MCF 10A (cell line): ENCODE data around the gene TNRC6B. TPM values are rescaled to one million over a fixed set of nuclear protein-coding genes. Genes with fewer than 3 reads are reported as not detected.

Source experiments
- BruUV-seq: library from RNA; stranded (reverse); fragments of 400-500 nt; replicated peaks from 2 replicates; lab custom pipeline; 2021; lab: Mats Ljungman, UMichigan
- CTCF ChIA-PET: fragments of 300-600 bp; sonication (Branson Sonifier 250); formaldehyde crosslinking; extraction: SDS; loops from one replicate; lab custom pipeline; 2021; ENCODE audit warnings: antibody characterized with exemption, inconsistent platforms; lab: Yijun Ruan, JAX
- POLR2A ChIA-PET: fragments of 300-600, 350-650 bp; sonication (Branson Sonifier 250); formaldehyde crosslinking; extraction: SDS; loops from one replicate; lab custom pipeline; 2020; ENCODE audit warnings: antibody characterized with exemption, inconsistent platforms; lab: Yijun Ruan, JAX
- DNase-seq: peaks from one replicate; pipeline ENCODE4 v3.0.0-alpha.2; 2018; ENCODE audit not compliant: unreplicated experiment
- H3K27ac Mint-ChIP-seq: one replicate; pipeline ENCODE4 v1.8.0; 2022; ENCODE audit warnings: mild to moderate bottlenecking, low read depth, mixed read lengths; ENCODE audit not compliant: unreplicated experiment
- H3K27me3 Mint-ChIP-seq: one replicate; pipeline ENCODE4 v1.8.0; 2022; ENCODE audit warnings: mixed read lengths; ENCODE audit not compliant: insufficient read depth, unreplicated experiment
- H3K36me3 Mint-ChIP-seq: one replicate; pipeline ENCODE4 v1.8.0; 2022; ENCODE audit warnings: mild to moderate bottlenecking, moderate library complexity, mixed read lengths; ENCODE audit not compliant: insufficient read depth, unreplicated experiment
- H3K4me1 Mint-ChIP-seq: one replicate; pipeline ENCODE4 v1.8.0; 2022; ENCODE audit warnings: mixed read lengths; ENCODE audit not compliant: insufficient read depth, unreplicated experiment
- H3K4me3 Mint-ChIP-seq: one replicate; pipeline ENCODE4 v1.8.0; 2022; ENCODE audit warnings: mild to moderate bottlenecking, moderate library complexity, mixed read lengths; ENCODE audit not compliant: unreplicated experiment
- H3K9me3 Mint-ChIP-seq: one replicate; pipeline ENCODE4 v1.8.0; 2022; ENCODE audit warnings: mixed read lengths; ENCODE audit not compliant: unreplicated experiment
- CTCF ChIP-seq: fragments of 200-600 bp; IDR thresholded peaks from one replicate; pipeline ENCODE4 v1.8.0; 2022; ENCODE audit warnings: antibody characterized with exemption, mild to moderate bottlenecking; ENCODE audit not compliant: unreplicated experiment
- intact Hi-C: fragments of 100-400 bp; cut with micrococcal nuclease; formaldehyde crosslinking; loops from 2 replicates; pipeline ENCODE4 v1.14.1; 2022
- total RNA-seq: library from RNA; stranded (reverse); gene quantifications from 2 replicates; pipeline ENCODE4 v1.2.3, GENCODE V29; 2022

The TNRC6B gene
- total RNA-seq, 1 experiment from 2014 or later: 27.1 TPM

DNA sequence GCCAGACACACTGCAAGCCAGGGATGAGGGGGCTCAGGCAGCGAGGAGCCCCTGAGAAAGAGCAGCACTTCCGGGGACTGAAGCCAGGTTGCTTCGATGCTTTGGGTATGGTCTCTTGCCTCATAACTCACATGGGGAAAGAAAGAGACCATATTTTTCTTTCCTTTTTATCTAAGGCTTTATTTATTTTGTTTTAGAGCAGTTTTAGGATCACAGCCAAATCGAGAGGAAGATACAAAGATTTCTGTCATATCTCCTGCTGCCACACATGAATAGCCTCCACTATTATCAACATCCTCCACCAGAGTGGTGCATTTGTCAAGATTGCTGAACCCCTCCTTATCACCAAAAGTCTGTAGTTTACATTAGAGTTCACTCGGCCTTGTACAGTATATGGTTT, 144.3 kb downstream of the TNRC6B start:
- ChIA-PET POLR2A (no interaction called here), CTCF (no interaction called here)
- H3K4me1 Mint-ChIP-seq: no peaks in the 10 kb centered on the region
- no peak for DNase-seq
- no peak for TF ChIP-seq CTCF
- no peak overlapping the region for H3K27ac Mint-ChIP-seq
- no peaks in the 10 kb centered on the region for H3K27me3 Mint-ChIP-seq
- H3K9me3 Mint-ChIP-seq: no peaks in the 10 kb centered on the region
- H3K36me3 Mint-ChIP-seq: peaks cover 76% of the 10 kb centered on the region
- BruUV-seq: no TSS peak
- no peak overlapping the region for H3K4me3 Mint-ChIP-seq
- intact Hi-C loops: no loop called here

DNA sequence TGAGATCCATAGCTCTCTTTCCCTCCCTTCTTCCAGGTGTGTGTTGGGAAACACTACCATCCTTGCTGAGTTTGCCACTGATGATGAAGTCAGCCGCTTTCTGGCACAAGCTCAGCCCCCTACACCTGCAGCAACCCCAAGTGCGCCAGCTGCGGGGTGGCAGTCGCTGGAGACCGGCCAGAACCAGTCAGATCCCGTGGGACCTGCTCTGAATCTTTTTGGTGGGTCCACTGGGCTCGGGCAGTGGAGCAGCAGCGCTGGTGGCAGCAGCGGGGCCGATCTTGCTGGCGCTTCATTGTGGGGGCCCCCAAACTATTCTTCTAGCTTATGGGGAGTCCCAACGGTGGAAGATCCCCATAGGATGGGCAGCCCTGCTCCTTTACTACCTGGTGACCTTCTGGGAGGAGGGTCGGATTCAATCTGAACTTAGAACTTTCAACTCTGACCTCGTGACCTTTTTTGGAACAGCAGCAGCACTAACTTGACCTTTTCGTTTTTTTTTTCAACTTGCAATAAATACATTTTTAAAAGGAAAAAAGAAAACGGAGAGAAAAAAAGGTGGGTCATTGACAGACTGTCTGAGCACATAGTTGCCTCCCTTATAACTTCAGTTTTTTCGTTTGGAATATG, 145.2 kb downstream of the TNRC6B start:
- ChIA-PET CTCF (interaction anchor here (0.5 kb wide), 1 partner anchor 256 kb away, joined by 5 read pairs; no protein-coding TSS in a partner anchor), POLR2A (no interaction called here)
- H3K9me3 Mint-ChIP-seq: no peaks in the 10 kb centered on the region
- H3K4me3 Mint-ChIP-seq: no peak overlapping the region
- no peak for TF ChIP-seq CTCF
- BruUV-seq: no TSS peak
- no peaks in the 10 kb centered on the region for H3K4me1 Mint-ChIP-seq
- no peak for DNase-seq
- peaks cover 72% of the 10 kb centered on the region for H3K36me3 Mint-ChIP-seq
- no peaks in the 10 kb centered on the region for H3K27me3 Mint-ChIP-seq
- no peak overlapping the region for H3K27ac Mint-ChIP-seq
- intact Hi-C loops: no loop called here

- intact Hi-C loops: no loop called here
- no peak overlapping the region for H3K27ac Mint-ChIP-seq
- ChIA-PET POLR2A (interaction anchor here (0.5 to 0.6 kb wide), 2 partner anchors 13 to 51 kb away, joined by 3 to 5 read pairs; no protein-coding TSS in a partner anchor), CTCF (interaction anchor here (0.5 kb wide), 1 partner anchor 257 kb away, joined by 5 read pairs; no protein-coding TSS in a partner anchor)
- no peak for DNase-seq
- H3K4me1 Mint-ChIP-seq: no peaks in the 10 kb centered on the region
- TF ChIP-seq CTCF: no peak
- no TSS peak for BruUV-seq
- H3K9me3 Mint-ChIP-seq: no peaks in the 10 kb centered on the region
- no peaks in the 10 kb centered on the region for H3K27me3 Mint-ChIP-seq
- no peak overlapping the region for H3K4me3 Mint-ChIP-seq
- H3K36me3 Mint-ChIP-seq: peaks cover 66% of the 10 kb centered on the region
Observed at GRCh38 chr22:40323681-40324171, 146.0 kb downstream of the TNRC6B start.

- ChIA-PET CTCF (no interaction called here), POLR2A (interaction anchor here (0.5 to 2.6 kb wide), 3 partner anchors 20 to 278 kb away, joined by 5 to 13 read pairs (median 5); no protein-coding TSS in a partner anchor)
- H3K27me3 Mint-ChIP-seq: no peaks in the 10 kb centered on the region
- no peak for DNase-seq
- H3K36me3 Mint-ChIP-seq: peaks cover 61% of the 10 kb centered on the region
- intact Hi-C loops: no loop called here
- no TSS peak for BruUV-seq
- no peak overlapping the region for H3K27ac Mint-ChIP-seq
- H3K4me3 Mint-ChIP-seq: no peak overlapping the region
- H3K9me3 Mint-ChIP-seq: no peaks in the 10 kb centered on the region
- no peaks in the 10 kb centered on the region for H3K4me1 Mint-ChIP-seq
- no peak for TF ChIP-seq CTCF
Observed at GRCh38 chr22:40324468-40325305, 147.0 kb downstream of the TNRC6B start.
